IPS-11a (cell line): ENCODE data around the gene SLC23A2.
"Not testable (repeated sequence)": the region's sequence is repeated elsewhere in the genome, so short reads cannot be mapped to it uniquely, and the experiment has no call there.

ENCODE experiments used
- H3K4me3 ChIP-seq: one replicate; pipeline ENCODE4 v1.5.1; 2013; ENCODE audit warnings: low read depth, low read length, control low read depth

SLC23A2 gene

GRCh38 chr20:5001174-5002076, at the start of gene SLC23A2:
SLC23A2 (minus strand) TSS chr20:5001510; CDS start chr20:4932562, 68,948 bp downstream.
- H3K4me3 ChIP-seq = peak within 1 kb of the TSS; percentile 55

GRCh38 chr20:5046656-5047339, 45.5 kb upstream of the SLC23A2 start:
- no peak overlapping the region for H3K4me3 ChIP-seq

GRCh38 chr20:5045906-5046305, 44.6 kb upstream of the SLC23A2 start:
- H3K4me3 ChIP-seq = no peak overlapping the region

GRCh38 chr20:5044075-5044620, 42.8 kb upstream of the SLC23A2 start:
- H3K4me3 ChIP-seq = no peak overlapping the region

- no peak overlapping the region for H3K4me3 ChIP-seq
Observed at GRCh38 chr20:5041433-5041832, 40.1 kb upstream of the SLC23A2 start.

GRCh38 chr20:5040345-5040744, 39.0 kb upstream of the SLC23A2 start:
- no peak overlapping the region for H3K4me3 ChIP-seq

- H3K4me3 ChIP-seq = no peak overlapping the region
Observed at GRCh38 chr20:5039889-5040288, 38.6 kb upstream of the SLC23A2 start.

- H3K4me3 ChIP-seq = no peak overlapping the region
Observed at GRCh38 chr20:5039255-5039657, 37.9 kb upstream of the SLC23A2 start.

- no peak overlapping the region for H3K4me3 ChIP-seq
Observed at GRCh38 chr20:5036828-5037227, 35.5 kb upstream of the SLC23A2 start.

GRCh38 chr20:5035518-5035917, 34.2 kb upstream of the SLC23A2 start:
- H3K4me3 ChIP-seq = not testable (repeated sequence)

- no peak overlapping the region for H3K4me3 ChIP-seq
Observed at GRCh38 chr20:5033566-5033965, 32.3 kb upstream of the SLC23A2 start.

- not testable (repeated sequence) for H3K4me3 ChIP-seq
Observed at GRCh38 chr20:5031701-5032100, 30.4 kb upstream of the SLC23A2 start.

GRCh38 chr20:5031206-5031557, 29.9 kb upstream of the SLC23A2 start:
- H3K4me3 ChIP-seq = no peak overlapping the region

GRCh38 chr20:5030348-5031205, 29.3 kb upstream of the SLC23A2 start:
- no peak overlapping the region for H3K4me3 ChIP-seq

- not testable (repeated sequence) for H3K4me3 ChIP-seq
Observed at GRCh38 chr20:5028258-5029059, 27.1 kb upstream of the SLC23A2 start.

GRCh38 chr20:5024982-5025381, 23.7 kb upstream of the SLC23A2 start:
- no peak overlapping the region for H3K4me3 ChIP-seq

- no peak overlapping the region for H3K4me3 ChIP-seq
Observed at GRCh38 chr20:5024103-5024502, 22.8 kb upstream of the SLC23A2 start.

- H3K4me3 ChIP-seq = not testable (repeated sequence)
Observed at GRCh38 chr20:5023171-5023570, 21.9 kb upstream of the SLC23A2 start.

GRCh38 chr20:5020760-5021159, 19.4 kb upstream of the SLC23A2 start:
- no peak overlapping the region for H3K4me3 ChIP-seq
